Spleen (tissue), 13 donors: ENCODE measurements around the gene TIPIN. TPM values are rescaled to one million over a fixed set of nuclear protein-coding genes. Genes with fewer than 3 reads are reported as not detected.

Source experiments
- DNase-seq: peaks from one replicate; pipeline ENCODE4 v3.0.0-alpha.2; 2020
- H3K27ac ChIP-seq, 8 donors: fragments of 200-600 bp; sonication (generic) in 7 of 8; 1 replicate in 4 of 8; 2 replicates in 4 of 8; pipeline versions ENCODE4 v1.5.0 to v1.8.0; 2016 to 2021; ENCODE audit warnings: inconsistent platforms in 4 of 8, mild to moderate bottlenecking in 4 of 8, moderate library complexity in 1 of 8
- H3K27me3 ChIP-seq, 7 donors: fragments of 200-600 bp; sonication (generic) in 6 of 7; replicated peaks in 1 of 7; 1 replicate in 4 of 7; 2 replicates in 3 of 7; pipeline versions ENCODE4 v1.5.0 to v1.8.0; 2016 to 2021; ENCODE audit warnings: inconsistent platforms in 3 of 7, mild to moderate bottlenecking in 1 of 7
- H3K36me3 ChIP-seq, 6 donors: fragments of 200-600 bp; sonication (generic) in 5 of 6; 1 replicate in 4 of 6; 2 replicates in 2 of 6; pipeline versions ENCODE4 v1.5.0 to v1.8.0; 2016 to 2021; ENCODE audit warnings: inconsistent platforms in 2 of 6
- H3K4me1 ChIP-seq, 6 donors: fragments of 200-600 bp; sonication (generic) in 5 of 6; 1 replicate in 3 of 6; 2 replicates in 3 of 6; pipeline versions ENCODE4 v1.5.0 to v1.8.0; 2016 to 2021; ENCODE audit warnings: inconsistent platforms in 3 of 6
- H3K4me3 ChIP-seq, 8 donors: fragments of 200-600 bp; sonication (generic) in 7 of 8; 1 replicate in 4 of 8; 2 replicates in 4 of 8; pipeline versions ENCODE4 v1.5.0 to v1.8.0; 2016 to 2021; ENCODE audit warnings: inconsistent platforms in 4 of 8, mild to moderate bottlenecking in 4 of 8, moderate library complexity in 2 of 8
- H3K9me3 ChIP-seq, 8 donors: fragments of 200-600 bp; sonication (generic) in 7 of 8; 1 replicate in 4 of 8; 2 replicates in 4 of 8; pipeline versions ENCODE4 v1.5.0 to v1.8.0; 2016 to 2021; ENCODE audit warnings: inconsistent platforms in 4 of 8
- POLR2A ChIP-seq, 3 donors: fragments of 450-650 bp; IDR thresholded peaks; one replicate each; pipeline ENCODE4 v1.5.1; 2017; ENCODE audit warnings: antibody characterized with exemption in 3 of 3, mild to moderate bottlenecking in 1 of 3
- POLR2AphosphoS5 ChIP-seq, 3 donors: sonication (generic); formaldehyde crosslinking; IDR thresholded peaks; one replicate each; pipeline ENCODE4 v1.5.1; 2017; ENCODE audit warnings: antibody characterized with exemption in 3 of 3
- WGBS, 5 donors: extraction: QIAGEN DNeasy Blood & Tissue Kit in 3 of 5; methylation state at CpG; one replicate each; pipeline versions ENCODE4 v1.1.5 to v1.1.7; 2013 to 2018; 5-methylcytosine and 5-hydroxymethylcytosine counted together
- intact Hi-C: fragments of 100-400 bp; cut with DNase I; formaldehyde crosslinking; loops from one replicate; pipeline ENCODE4 v1.15.0; 2023; ENCODE audit warnings: low total_unique reads
- long read RNA-seq, 2 donors: transcript quantifications; one replicate each; lab custom pipeline, GENCODE V29; 2026
- polyA plus RNA-seq, 3 donors: library from polyadenylated mRNA; stranded (reverse); fragments of 200-250 nt; gene quantifications; one replicate each; pipeline ENCODE4 v1.2.1, GENCODE V29; 2013
- total RNA-seq, 7 donors: library from RNA; depleted of rRNA in 3 of 7; stranded (reverse); fragments of >200 nt in 3 of 7; fragmentation: NEBNext Ultra II Directional in 4 of 7; extraction: Animal tissue kit (Norgen Biotek cat#: 25700) in 4 of 7; gene quantifications; one replicate each; pipeline versions ENCODE4 v1.1.0 to v1.2.1, GENCODE V29; 2016 to 2021
- TF ChIP-seq, protein P1 (sequence below), 11 experiments: fragments of 200-600 bp in 7 of 11; fragments of 450-650 bp in 4 of 11; sonication (generic) in 4 of 11; IDR thresholded peaks in 8 of 11; conservative IDR thresholded peaks in 3 of 11; 1 replicate in 7 of 11; 2 replicates in 4 of 11; pipeline versions ENCODE4 v1.4.0 to v1.8.0; 2016 to 2021; ENCODE audit warnings: antibody characterized with exemption in 11 of 11, inconsistent platforms in 4 of 11, mild to moderate bottlenecking in 1 of 11
- donor health status: healthy with polysubstance abuse.
- donor health status: DM: no; HTN: no; CAD: no; lungs with moderate emphysema.
- donor health status: DM: no; HTN: no; CAD: no.
- donor health status: Bipolar disorder and iron deficiency.
- donor health status: healthy.
- donor health status: DM: no; HTN: no; CAD: no.
- donor health status: DM: yes; HTN: yes; CAD: no.

Gene TIPIN, protein sequence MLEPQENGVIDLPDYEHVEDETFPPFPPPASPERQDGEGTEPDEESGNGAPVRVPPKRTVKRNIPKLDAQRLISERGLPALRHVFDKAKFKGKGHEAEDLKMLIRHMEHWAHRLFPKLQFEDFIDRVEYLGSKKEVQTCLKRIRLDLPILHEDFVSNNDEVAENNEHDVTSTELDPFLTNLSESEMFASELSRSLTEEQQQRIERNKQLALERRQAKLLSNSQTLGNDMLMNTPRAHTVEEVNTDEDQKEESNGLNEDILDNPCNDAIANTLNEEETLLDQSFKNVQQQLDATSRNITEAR
- 1 to 10 TPM; 5.2 to 9.4 (median 7.7) TPM for total RNA-seq
- 1 to 10 TPM; 2.7 to 4.9 (median 4.8) TPM for polyA plus RNA-seq
- long read RNA-seq, donor 1, transcript TIPIN-201 (8 exons, 1,744 nt), result major isoform, 6 of 6 reads
- long read RNA-seq, donor 1, partial matches to known transcripts, result 0 of 6 reads
- long read RNA-seq, donor 1, other reads (novel, unspliced or antisense), result 0 of 6 reads
- long read RNA-seq, donor 2, partial matches to known transcripts, result 0 of 3 reads
- long read RNA-seq, donor 2, other reads (novel, unspliced or antisense), result 0 of 3 reads

DNA sequence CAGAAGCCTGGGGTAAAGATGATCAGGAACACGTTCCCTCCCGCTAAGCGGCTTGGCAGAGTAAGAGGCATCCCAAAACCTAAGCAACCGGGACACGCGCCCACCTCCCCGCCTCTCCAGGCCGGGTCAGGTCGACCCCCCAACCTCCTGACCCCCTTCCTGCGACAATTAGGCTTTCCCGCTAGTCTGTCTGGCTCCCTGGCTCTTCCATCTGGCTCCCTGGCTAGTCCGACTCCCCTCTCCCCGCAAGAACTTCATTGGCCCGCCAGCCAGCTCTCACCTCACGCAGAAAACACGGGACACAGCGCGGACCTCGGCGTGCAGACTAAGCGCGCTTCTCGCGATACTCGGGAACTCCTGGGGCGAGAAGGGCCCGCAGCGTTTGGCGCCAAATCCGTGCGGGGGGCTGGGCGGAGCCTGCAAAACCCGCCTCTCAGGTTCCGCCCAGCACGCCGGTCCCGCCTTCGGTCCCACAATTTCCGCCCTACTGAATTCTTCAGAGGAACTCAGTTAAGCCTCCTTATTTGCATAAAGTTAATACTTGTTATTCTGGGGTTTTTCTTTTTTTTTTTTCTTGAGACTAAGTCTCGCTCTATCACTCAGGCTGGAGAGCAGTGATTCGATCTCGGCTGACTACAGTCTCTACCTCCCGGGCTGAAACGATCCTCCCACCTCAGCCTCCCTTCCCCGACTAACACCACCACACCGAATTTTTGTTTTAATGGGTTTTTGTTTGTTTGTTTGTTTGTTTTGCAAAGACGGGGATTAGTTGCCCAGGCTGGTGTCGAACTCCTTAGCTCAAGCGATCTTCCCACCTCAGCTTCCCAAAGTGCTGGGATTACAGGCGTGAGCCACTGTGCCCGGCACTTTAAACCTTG, at the start of gene TIPIN:
Gene TIPIN (minus strand): TSS at position 327 of the 878 bp plus-strand sequence. CDS start 3,738 bp downstream, outside the sequence.
- peaks cover 0 to 26% (median 15%) of the 10 kb centered on the region in 6 donors for H3K4me1 ChIP-seq
- H3K36me3 ChIP-seq, result peaks cover 0 to 18% (median 4%) of the 10 kb centered on the region in 6 donors
- peak within 1 kb of the TSS; percentile 44 to 87 (median 66) for H3K4me3 ChIP-seq
- no peak for TF ChIP-seq POLR2A (IDR thresholded peaks at IDR 0.05)
- peak; percentile 89 to 92 (median 90) for TF ChIP-seq POLR2AphosphoS5 (IDR thresholded peaks at IDR 0.05)
- TF ChIP-seq, protein P1, sequence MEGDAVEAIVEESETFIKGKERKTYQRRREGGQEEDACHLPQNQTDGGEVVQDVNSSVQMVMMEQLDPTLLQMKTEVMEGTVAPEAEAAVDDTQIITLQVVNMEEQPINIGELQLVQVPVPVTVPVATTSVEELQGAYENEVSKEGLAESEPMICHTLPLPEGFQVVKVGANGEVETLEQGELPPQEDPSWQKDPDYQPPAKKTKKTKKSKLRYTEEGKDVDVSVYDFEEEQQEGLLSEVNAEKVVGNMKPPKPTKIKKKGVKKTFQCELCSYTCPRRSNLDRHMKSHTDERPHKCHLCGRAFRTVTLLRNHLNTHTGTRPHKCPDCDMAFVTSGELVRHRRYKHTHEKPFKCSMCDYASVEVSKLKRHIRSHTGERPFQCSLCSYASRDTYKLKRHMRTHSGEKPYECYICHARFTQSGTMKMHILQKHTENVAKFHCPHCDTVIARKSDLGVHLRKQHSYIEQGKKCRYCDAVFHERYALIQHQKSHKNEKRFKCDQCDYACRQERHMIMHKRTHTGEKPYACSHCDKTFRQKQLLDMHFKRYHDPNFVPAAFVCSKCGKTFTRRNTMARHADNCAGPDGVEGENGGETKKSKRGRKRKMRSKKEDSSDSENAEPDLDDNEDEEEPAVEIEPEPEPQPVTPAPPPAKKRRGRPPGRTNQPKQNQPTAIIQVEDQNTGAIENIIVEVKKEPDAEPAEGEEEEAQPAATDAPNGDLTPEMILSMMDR (IDR thresholded peaks at IDR 0.05 in 8 of 11, conservative IDR thresholded peaks at IDR 0.05 in 3 of 11), result peak in 4 of 11 experiments; percentile 18 to 36 (median 22)
- no peaks in the 10 kb centered on the region for H3K9me3 ChIP-seq
- peak; percentile 99 for DNase-seq
- 6 to 13% (median 8%) methylated on average over 38 to 51 of the region's 51 CpGs for WGBS, 5 donors
- intact Hi-C loops, result no loop called here
- peak within 1 kb of the TSS in 7 of 8 donors; percentile 63 to 84 (median 79) for H3K27ac ChIP-seq
- no peaks in the 10 kb centered on the region for H3K27me3 ChIP-seq

DNA sequence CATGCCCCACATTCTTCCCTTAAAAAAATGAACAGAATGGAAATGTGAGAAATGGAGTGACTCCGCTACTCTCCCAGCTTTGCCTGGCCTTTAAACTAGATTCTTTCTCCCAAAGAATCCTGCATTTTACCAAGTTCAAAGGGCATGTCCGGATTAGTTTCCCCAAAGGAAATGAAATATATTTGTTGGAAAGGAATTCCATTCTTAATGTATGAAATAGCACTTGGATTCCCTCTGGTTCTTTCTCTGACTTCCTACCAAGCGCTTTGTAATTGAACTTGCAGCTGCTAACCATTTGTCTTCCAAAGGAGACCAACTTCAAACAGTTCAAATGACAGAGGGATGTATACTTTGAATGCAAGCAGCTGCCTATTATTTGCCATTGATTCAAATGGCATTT, 49.1 kb upstream of the TIPIN start:
- Histone ChIP-seq H3K4me3 (no peak overlapping the region), H3K27ac (peak overlapping the region in 2 of 8 donors; percentile 11 to 33), H3K9me3 (no peaks in the 10 kb centered on the region), H3K27me3 (no peaks in the 10 kb centered on the region), H3K36me3 (no peaks in the 10 kb centered on the region), H3K4me1 (peaks cover 22 to 100% (median 75%) of the 10 kb centered on the region in 6 donors)
- no peak for DNase-seq
- intact Hi-C loops, result no loop called here
- 63 to 74% (median 72%) methylated on average over 3 of the region's 3 CpGs for WGBS, 5 donors
- TF ChIP-seq, protein P1 (IDR thresholded peaks at IDR 0.05 in 8 of 11, conservative IDR thresholded peaks at IDR 0.05 in 3 of 11), result no peak
- no peak for TF ChIP-seq POLR2A (IDR thresholded peaks at IDR 0.05)
- no peak for TF ChIP-seq POLR2AphosphoS5 (IDR thresholded peaks at IDR 0.05)

DNA sequence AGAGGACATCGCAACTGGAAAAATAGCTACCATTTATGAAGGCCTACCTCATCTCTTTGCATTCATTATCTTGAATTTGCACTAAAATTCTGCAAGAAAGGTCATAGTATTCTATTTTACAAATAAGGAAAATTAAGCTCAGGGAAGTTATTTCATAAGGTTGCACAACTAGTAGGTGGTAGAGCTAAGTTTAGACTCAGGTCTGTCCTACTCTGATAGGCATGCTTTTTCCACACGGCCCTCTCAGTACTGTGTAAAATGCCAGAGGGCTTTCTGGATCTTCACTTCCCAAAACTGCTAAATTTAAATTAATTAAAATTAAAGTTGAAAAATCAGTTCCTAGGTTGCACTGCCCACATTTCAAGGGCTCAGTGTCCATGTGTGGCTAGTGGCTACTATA, 48.5 kb upstream of the TIPIN start:
- no peaks in the 10 kb centered on the region for H3K27me3 ChIP-seq
- intact Hi-C loops, result no loop called here
- H3K27ac ChIP-seq, result peak overlapping the region in 3 of 8 donors; percentile 11 to 33 (median 28)
- DNase-seq, result no peak
- H3K4me1 ChIP-seq, result peaks cover 21 to 100% (median 74%) of the 10 kb centered on the region in 6 donors
- WGBS, 5 donors, result 68 to 80% (median 72%) methylated on average over 2 of the region's 2 CpGs
- H3K4me3 ChIP-seq, result peak overlapping the region in 1 of 8 donors; percentile 18
- TF ChIP-seq, protein P1 (IDR thresholded peaks at IDR 0.05 in 8 of 11, conservative IDR thresholded peaks at IDR 0.05 in 3 of 11), result no peak
- TF ChIP-seq POLR2A (IDR thresholded peaks at IDR 0.05), result no peak
- TF ChIP-seq POLR2AphosphoS5 (IDR thresholded peaks at IDR 0.05), result no peak
- H3K9me3 ChIP-seq, result no peaks in the 10 kb centered on the region
- no peaks in the 10 kb centered on the region for H3K36me3 ChIP-seq
